ENCODE results near the gene KRT6C.

- no peak for TF ChIP-seq SUZ12 (IDR thresholded peaks at IDR 0.05)
- no peak for TF ChIP-seq L3MBTL2 (conservative IDR thresholded peaks at IDR 0.05)
- no peak for TF ChIP-seq NFRKB (IDR thresholded peaks at IDR 0.05)
- no peak for TF ChIP-seq FOXM1 (IDR thresholded peaks at IDR 0.05; ENCODE audit: borderline replicate concordance)
- TF ChIP-seq ELF4 (IDR thresholded peaks at IDR 0.05) = no peak
- TF ChIP-seq SP1 (IDR thresholded peaks at IDR 0.05) = no peak
- TF ChIP-seq CTBP1 (IDR thresholded peaks at IDR 0.05; ENCODE audit: borderline replicate concordance) = no peak
- no peak for TF ChIP-seq TARDBP (IDR thresholded peaks at IDR 0.05)
- no peak for TF ChIP-seq BHLHE40 (IDR thresholded peaks at IDR 0.05; ENCODE audit: borderline replicate concordance)
- no peak for TF ChIP-seq FOXK2 (IDR thresholded peaks at IDR 0.05)
- TF ChIP-seq LEF1 (IDR thresholded peaks at IDR 0.05; ENCODE audit: borderline replicate concordance) = no peak
- no peak for TF ChIP-seq PKNOX1 (IDR thresholded peaks at IDR 0.05)
- TF ChIP-seq ARNT (IDR thresholded peaks at IDR 0.05) = no peak
- no peak for TF ChIP-seq HDGF (IDR thresholded peaks at IDR 0.05; ENCODE audit: borderline replicate concordance)
These were observed 36.1 kb downstream of the KRT6C start for GRCh38 chr12:52437508-52437907.
